Esophagus muscularis mucosa (tissue), 4 donors: ENCODE results near the gene WSB2. TPM values are rescaled to one million over a fixed set of nuclear protein-coding genes. Genes with fewer than 3 reads are reported as not detected.

Experiments
- DNase-seq: peaks from one replicate; pipeline ENCODE4 v3.0.0-alpha.2; 2017; ENCODE audit errors: extremely low spot score
- H3K27ac ChIP-seq, 4 donors: fragments of 200-600 bp; sonication (generic); replicated peaks in 1 of 4; 1 replicate in 3 of 4; 2 replicates in 1 of 4; pipeline ENCODE4 v1.5.1; 2016 to 2019; ENCODE audit warnings: mild to moderate bottlenecking in 1 of 4
- H3K27me3 ChIP-seq, 4 donors: fragments of 200-600 bp; sonication (generic); one replicate each; pipeline versions ENCODE4 v1.5.1 to v1.6.0; 2016 to 2019
- H3K36me3 ChIP-seq, 4 donors: fragments of 200-600 bp; sonication (generic); one replicate each; pipeline ENCODE4 v1.5.1; 2016 to 2019
- H3K4me1 ChIP-seq, 4 donors: fragments of 200-600 bp; sonication (generic); one replicate each; pipeline ENCODE4 v1.5.1; 2016 to 2019
- H3K4me3 ChIP-seq, 4 donors: fragments of 200-600 bp; sonication (generic); 1 replicate in 2 of 4; 2 replicates in 2 of 4; pipeline ENCODE4 v1.5.1; 2016 to 2019; ENCODE audit warnings: mild to moderate bottlenecking in 4 of 4, moderate library complexity in 1 of 4
- H3K9me3 ChIP-seq, 4 donors: fragments of 200-600 bp; sonication (generic); 1 replicate in 3 of 4; 2 replicates in 1 of 4; pipeline ENCODE4 v1.5.1; 2016 to 2019
- CTCF ChIP-seq, 3 experiments: fragments of 200-600 bp in 2 of 3; fragments of 450-650 bp in 1 of 3; sonication (generic) in 2 of 3; IDR thresholded peaks; one replicate each; pipeline ENCODE4 v1.5.1; 2017 to 2019; ENCODE audit warnings: antibody characterized with exemption in 3 of 3, mild to moderate bottlenecking in 2 of 3, moderate library complexity in 1 of 3
- EP300 ChIP-seq: sonication (generic); formaldehyde crosslinking; IDR thresholded peaks from one replicate; pipeline ENCODE4 v1.6.1; 2017; ENCODE audit warnings: antibody characterized with exemption
- POLR2A ChIP-seq: fragments of 450-650 bp; IDR thresholded peaks from one replicate; pipeline ENCODE4 v1.6.1; 2017; ENCODE audit warnings: antibody characterized with exemption, moderate library complexity, mild to moderate bottlenecking, low read depth
- POLR2AphosphoS5 ChIP-seq, 2 donors: sonication (generic); formaldehyde crosslinking; IDR thresholded peaks; one replicate each; pipeline ENCODE4 v1.6.1; 2017; ENCODE audit warnings: antibody characterized with exemption in 2 of 2
- WGBS: methylation state at CpG from one replicate; pipeline ENCODE4 v1.1.5; 2018; 5-methylcytosine and 5-hydroxymethylcytosine counted together
- intact Hi-C: fragments of 100-400 bp; cut with DNase I; formaldehyde crosslinking; loops from one replicate; pipeline ENCODE4 v1.15.1; 2023
- total RNA-seq, 4 donors: library from RNA; depleted of rRNA; stranded (reverse); fragments of >200 nt; gene quantifications; one replicate each; pipeline versions ENCODE4 v1.1.0 to v1.2.1, GENCODE V29; 2016

WSB2 gene
- total RNA-seq, 4 donors from 2014 or later: 68.5 to 87.7 (median 81.7) TPM

- H3K27me3 ChIP-seq: no peaks in the 10 kb centered on the region
- intact Hi-C loops: no loop called here
- no peak overlapping the region for H3K27ac ChIP-seq
- H3K4me3 ChIP-seq: no peak overlapping the region
- no peak for TF ChIP-seq EP300
- TF ChIP-seq POLR2AphosphoS5 (IDR thresholded peaks at IDR 0.05): no peak
- TF ChIP-seq CTCF (IDR thresholded peaks at IDR 0.05): no peak
- TF ChIP-seq POLR2A: no peak
- H3K36me3 ChIP-seq: peaks cover 59 to 91% (median 76%) of the 10 kb centered on the region in 4 donors
- H3K9me3 ChIP-seq: no peaks in the 10 kb centered on the region
- H3K4me1 ChIP-seq: peaks cover 0 to 5% (median 0%) of the 10 kb centered on the region in 4 donors
- 92% methylated on average over 8 of the region's 8 CpGs for WGBS
- no peak for DNase-seq
These were observed 16.4 kb downstream of the WSB2 start for GRCh38 chr12:118044577-118044976.

GRCh38 chr12:118044075-118044474 is 16.9 kb downstream of the WSB2 start:
- DNase-seq: no peak
- intact Hi-C loops: no loop called here
- peaks cover 0 to 5% (median 0%) of the 10 kb centered on the region in 4 donors for H3K4me1 ChIP-seq
- H3K4me3 ChIP-seq: no peak overlapping the region
- WGBS: 72% methylated on average over 2 of the region's 2 CpGs
- no peaks in the 10 kb centered on the region for H3K9me3 ChIP-seq
- peaks cover 59 to 91% (median 78%) of the 10 kb centered on the region in 4 donors for H3K36me3 ChIP-seq
- no peak overlapping the region for H3K27ac ChIP-seq
- TF ChIP-seq EP300: no peak
- no peaks in the 10 kb centered on the region for H3K27me3 ChIP-seq

- Histone ChIP-seq H3K4me3 (no peak overlapping the region), H3K27me3 (no peaks in the 10 kb centered on the region), H3K4me1 (peaks cover 0 to 5% (median 0%) of the 10 kb centered on the region in 4 donors), H3K9me3 (no peaks in the 10 kb centered on the region), H3K27ac (no peak overlapping the region), H3K36me3 (peaks cover 68 to 100% (median 89%) of the 10 kb centered on the region in 4 donors)
- intact Hi-C loops: no loop called here
- no peak for DNase-seq
- 100% methylated on average over 4 of the region's 4 CpGs for WGBS
- TF ChIP-seq POLR2A (no peak), EP300 (no peak), CTCF (IDR thresholded peaks at IDR 0.05) (no peak), POLR2AphosphoS5 (IDR thresholded peaks at IDR 0.05) (no peak)
These were observed 18.9 kb downstream of the WSB2 start for GRCh38 chr12:118042091-118042490.

- Histone ChIP-seq H3K4me1 (peaks cover 0 to 8% (median 6%) of the 10 kb centered on the region in 4 donors), H3K27ac (no peak overlapping the region), H3K36me3 (peaks cover 88 to 100% (median 99%) of the 10 kb centered on the region in 4 donors), H3K4me3 (no peak overlapping the region), H3K9me3 (no peaks in the 10 kb centered on the region), H3K27me3 (no peaks in the 10 kb centered on the region)
- intact Hi-C loops: loop anchor here (10.0 kb wide), 1 partner anchor 163 kb away; no protein-coding TSS in a partner anchor
- WGBS: 72% methylated on average over 6 of the region's 6 CpGs
- no peak for DNase-seq
- no peak for TF ChIP-seq CTCF (IDR thresholded peaks at IDR 0.05)
- TF ChIP-seq POLR2A: no peak
- TF ChIP-seq EP300: no peak
- no peak for TF ChIP-seq POLR2AphosphoS5 (IDR thresholded peaks at IDR 0.05)
These were observed 22.8 kb downstream of the WSB2 start for GRCh38 chr12:118038137-118038536.

GRCh38 chr12:118036672-118037411 is 24.1 kb downstream of the WSB2 start:
- Histone ChIP-seq H3K27me3 (no peaks in the 10 kb centered on the region), H3K4me1 (peaks cover 0 to 8% (median 6%) of the 10 kb centered on the region in 4 donors), H3K27ac (no peak overlapping the region), H3K4me3 (no peak overlapping the region), H3K36me3 (peaks cover 87 to 100% (median 98%) of the 10 kb centered on the region in 4 donors), H3K9me3 (no peaks in the 10 kb centered on the region)
- intact Hi-C loops: loop anchor here (10.0 kb wide), 1 partner anchor 162 kb away; no protein-coding TSS in a partner anchor
- 94% methylated on average over 11 of the region's 11 CpGs for WGBS
- no peak for DNase-seq
- TF ChIP-seq CTCF (IDR thresholded peaks at IDR 0.05): no peak
- TF ChIP-seq EP300: no peak
- no peak for TF ChIP-seq POLR2AphosphoS5 (IDR thresholded peaks at IDR 0.05)
